Astrocyte of the cerebellum (primary cell): ENCODE data around the gene OPN3.

Experiments used
- DNase-seq: peaks from one replicate; pipeline ENCODE4 v3.0.0-alpha.2; 2011; ENCODE audit warnings: low read depth
- H3K4me3 ChIP-seq: 2 replicates; pipeline ENCODE4 v1.5.1; 2011; ENCODE audit warnings: mild to moderate bottlenecking, low read depth, low read length, moderate library complexity
- in situ Hi-C: cut with HindIII; loops from 2 replicates; pipeline ENCODE4 v1.10.0; 2017; ENCODE audit warnings: low sequenced_read_pairs
- TF ChIP-seq, protein P1 (sequence below): IDR thresholded peaks from 2 replicates; pipeline ENCODE4 v1.5.1; 2012; ENCODE audit warnings: low read length, low read depth, moderate library complexity, mild to moderate bottlenecking; ENCODE audit errors: missing control alignments

Gene OPN3

DNA sequence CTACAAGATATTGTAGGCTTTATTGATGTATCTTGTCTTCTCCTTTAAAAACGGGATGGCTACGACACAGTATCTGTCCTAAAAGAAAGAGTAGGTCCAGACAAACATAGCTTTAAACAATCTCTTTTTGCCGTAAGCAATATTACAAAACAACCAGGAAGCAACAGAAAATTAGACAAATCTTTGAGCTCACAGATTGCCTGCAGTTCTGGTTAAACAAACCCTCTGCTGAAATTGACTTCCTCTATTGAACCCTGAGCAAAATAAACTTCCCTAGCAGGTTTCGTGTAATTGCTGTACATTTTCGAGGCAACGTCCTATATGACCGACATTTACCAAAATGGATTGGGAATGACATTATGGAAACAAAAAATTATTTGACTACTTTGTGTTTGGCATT is 50.6 kb downstream of the OPN3 start:
- TF ChIP-seq, protein P1, sequence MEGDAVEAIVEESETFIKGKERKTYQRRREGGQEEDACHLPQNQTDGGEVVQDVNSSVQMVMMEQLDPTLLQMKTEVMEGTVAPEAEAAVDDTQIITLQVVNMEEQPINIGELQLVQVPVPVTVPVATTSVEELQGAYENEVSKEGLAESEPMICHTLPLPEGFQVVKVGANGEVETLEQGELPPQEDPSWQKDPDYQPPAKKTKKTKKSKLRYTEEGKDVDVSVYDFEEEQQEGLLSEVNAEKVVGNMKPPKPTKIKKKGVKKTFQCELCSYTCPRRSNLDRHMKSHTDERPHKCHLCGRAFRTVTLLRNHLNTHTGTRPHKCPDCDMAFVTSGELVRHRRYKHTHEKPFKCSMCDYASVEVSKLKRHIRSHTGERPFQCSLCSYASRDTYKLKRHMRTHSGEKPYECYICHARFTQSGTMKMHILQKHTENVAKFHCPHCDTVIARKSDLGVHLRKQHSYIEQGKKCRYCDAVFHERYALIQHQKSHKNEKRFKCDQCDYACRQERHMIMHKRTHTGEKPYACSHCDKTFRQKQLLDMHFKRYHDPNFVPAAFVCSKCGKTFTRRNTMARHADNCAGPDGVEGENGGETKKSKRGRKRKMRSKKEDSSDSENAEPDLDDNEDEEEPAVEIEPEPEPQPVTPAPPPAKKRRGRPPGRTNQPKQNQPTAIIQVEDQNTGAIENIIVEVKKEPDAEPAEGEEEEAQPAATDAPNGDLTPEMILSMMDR: no peak
- DNase-seq: no peak
- H3K4me3 ChIP-seq: no peak overlapping the region
- in situ Hi-C loops: no loop called here

GRCh38 chr1:241586905-241587512 is 53.2 kb downstream of the OPN3 start:
- in situ Hi-C loops: no loop called here
- TF ChIP-seq, protein P1: no peak
- H3K4me3 ChIP-seq: no peak overlapping the region
- DNase-seq: no peak

- DNase-seq: no peak
- TF ChIP-seq, protein P1: no peak
- in situ Hi-C loops: no loop called here
- H3K4me3 ChIP-seq: no peak overlapping the region
Observed at GRCh38 chr1:241582921-241583321, 57.2 kb downstream of the OPN3 start.

DNA sequence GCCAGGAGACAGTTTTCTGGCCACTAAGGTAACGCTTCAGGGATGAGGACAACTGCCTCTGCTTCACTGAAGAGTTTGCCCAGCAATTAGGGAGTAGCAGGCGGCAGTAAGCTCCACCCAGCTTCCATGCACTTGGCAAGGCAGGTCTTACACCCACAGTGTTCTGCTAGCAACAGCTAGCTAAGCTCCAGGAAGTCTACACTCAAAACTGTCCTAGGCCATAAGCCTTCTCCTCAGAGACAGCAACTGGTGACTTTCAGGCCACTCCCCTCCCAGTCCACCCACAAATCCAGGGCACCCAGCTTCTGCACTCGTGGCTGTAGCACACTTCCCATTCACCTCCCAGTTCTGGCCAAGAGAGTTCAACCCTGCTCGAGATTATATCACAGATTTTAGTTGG is 60.7 kb downstream of the OPN3 start:
- in situ Hi-C loops: no loop called here
- H3K4me3 ChIP-seq: no peak overlapping the region
- TF ChIP-seq, protein P1: no peak
- DNase-seq: no peak

DNA sequence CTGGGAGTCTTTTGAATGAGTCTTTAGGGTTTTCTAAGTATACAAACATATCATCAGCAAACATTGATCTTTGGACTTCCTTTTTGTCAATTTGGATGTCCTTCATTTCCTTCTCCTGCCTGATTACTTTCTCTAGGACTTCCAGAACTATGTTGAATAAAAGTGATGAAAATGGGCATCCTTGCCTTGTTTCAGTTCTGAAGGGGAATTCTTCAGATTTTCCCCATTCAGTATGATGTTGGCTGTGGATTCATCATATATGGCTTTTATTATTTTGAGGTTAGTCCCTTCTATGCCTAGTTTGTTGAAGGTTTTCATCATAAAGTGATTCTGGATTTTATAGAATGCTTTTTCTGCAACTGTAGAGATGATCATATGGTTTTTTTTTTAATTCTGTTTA is 66.0 kb downstream of the OPN3 start:
- H3K4me3 ChIP-seq: no peak overlapping the region
- TF ChIP-seq, protein P1: no peak
- DNase-seq: no peak
- in situ Hi-C loops: no loop called here

DNA sequence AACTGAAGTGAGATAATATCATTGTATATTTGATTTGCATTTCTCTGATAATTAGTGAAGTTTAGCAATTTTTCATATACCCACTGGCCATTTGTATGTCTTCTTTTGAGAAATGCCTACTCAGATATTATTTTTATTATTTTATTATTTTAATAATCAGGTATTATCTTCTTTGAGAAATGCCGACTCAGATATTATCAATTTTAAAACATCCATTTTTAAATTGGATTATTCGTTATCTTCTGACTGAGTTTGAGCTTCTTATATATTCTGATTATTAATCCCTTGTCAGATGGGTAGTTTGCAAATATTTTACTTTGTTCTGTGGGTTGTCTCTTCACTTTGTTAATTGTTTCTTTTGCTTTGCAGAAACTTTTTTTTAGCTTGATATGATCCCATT is 70.3 kb downstream of the OPN3 start:
- TF ChIP-seq, protein P1: no peak
- in situ Hi-C loops: no loop called here
- no peak for DNase-seq
- H3K4me3 ChIP-seq: no peak overlapping the region

GRCh38 chr1:241560849-241561187 is 79.4 kb downstream of the OPN3 start:
- DNase-seq: no peak
- in situ Hi-C loops: no loop called here
- H3K4me3 ChIP-seq: no peak overlapping the region
- TF ChIP-seq, protein P1: no peak
